ENCODE results near the gene DDX21.
A peak's percentile ranks its signal among the peaks of the same experiment; 100 is the strongest.
"Not testable (repeated sequence)": the region's sequence is repeated elsewhere in the genome, so short reads cannot be mapped to it uniquely, and the experiment has no call there.

The DDX21 gene

DNA sequence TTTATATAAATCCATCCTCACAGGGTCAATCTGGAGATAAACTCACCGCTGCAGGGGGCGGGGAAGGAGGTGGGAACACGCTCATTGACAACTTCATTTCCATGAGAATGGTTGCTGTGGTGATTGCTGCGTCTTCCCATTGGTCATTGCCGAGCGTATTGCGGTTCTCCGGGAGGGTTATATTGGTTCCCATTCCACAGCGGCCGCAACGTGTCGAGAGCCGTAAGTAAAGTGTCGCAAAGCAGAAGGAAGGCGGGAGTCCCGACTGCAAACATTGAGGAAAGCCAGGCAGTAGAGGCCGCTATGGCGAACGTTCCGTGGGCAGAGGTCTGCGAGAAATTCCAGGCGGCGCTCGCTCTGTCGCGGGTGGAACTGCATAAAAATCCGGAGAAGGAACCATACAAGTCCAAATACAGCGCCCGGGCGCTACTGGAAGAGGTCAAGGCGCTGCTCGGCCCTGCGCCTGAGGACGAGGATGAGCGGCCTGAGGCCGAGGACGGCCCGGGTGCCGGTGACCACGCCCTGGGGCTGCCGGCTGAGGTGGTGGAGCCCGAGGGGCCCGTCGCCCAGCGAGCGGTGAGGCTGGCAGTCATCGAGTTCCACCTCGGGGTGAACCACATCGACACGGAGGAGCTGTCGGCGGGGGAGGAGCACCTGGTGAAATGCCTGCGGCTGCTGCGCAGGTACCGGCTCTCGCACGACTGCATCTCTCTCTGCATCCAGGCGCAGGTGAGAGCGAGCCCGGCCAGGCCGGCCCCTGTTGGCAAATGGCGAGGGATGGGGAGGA is 32.8 kb downstream of the DDX21 start, which contains the start of gene KIFBP:
KIFBP (plus strand) TSS at position 274 of the 787 bp plus-strand sequence; CDS start at position 304, 30 bp downstream.
- peak; percentile 40 to 45 for DNase-seq (ENCODE audit: low read depth in 2 of 2)

DNA sequence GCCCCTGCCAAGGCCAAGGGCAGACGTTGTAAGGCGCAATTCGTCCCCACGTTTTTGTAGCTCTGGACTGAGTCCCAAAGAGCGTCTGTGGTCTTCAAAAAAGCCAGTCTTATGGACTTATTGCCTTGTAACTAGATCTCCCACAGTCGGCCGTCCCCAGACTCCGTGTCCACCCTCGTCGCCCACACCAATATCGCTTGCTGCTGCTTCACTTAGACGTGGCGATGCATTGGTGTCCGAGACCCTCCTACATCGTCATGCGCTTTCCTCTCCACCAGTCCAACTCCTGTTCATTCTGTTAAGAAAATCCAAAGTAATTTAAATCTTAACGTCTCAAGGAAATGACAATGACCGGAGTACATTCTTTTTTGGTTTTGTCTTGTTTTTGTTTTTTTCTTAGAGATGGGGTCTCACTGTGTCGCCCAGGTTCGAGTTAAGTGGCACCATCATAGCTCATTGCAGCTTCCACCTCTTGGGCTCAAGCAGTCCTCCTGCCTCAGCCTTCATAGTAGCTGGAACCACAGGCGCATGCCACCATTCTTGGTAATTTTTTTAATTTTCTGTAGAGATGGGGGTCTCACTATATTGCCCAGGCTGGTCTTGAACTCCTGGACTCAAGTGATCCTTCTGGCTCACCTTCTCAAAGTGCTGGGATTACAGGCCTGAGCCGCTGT is 33.5 kb downstream of the DDX21 start:
- no peak for DNase-seq (ENCODE audit: low read depth in 2 of 2)

DNA sequence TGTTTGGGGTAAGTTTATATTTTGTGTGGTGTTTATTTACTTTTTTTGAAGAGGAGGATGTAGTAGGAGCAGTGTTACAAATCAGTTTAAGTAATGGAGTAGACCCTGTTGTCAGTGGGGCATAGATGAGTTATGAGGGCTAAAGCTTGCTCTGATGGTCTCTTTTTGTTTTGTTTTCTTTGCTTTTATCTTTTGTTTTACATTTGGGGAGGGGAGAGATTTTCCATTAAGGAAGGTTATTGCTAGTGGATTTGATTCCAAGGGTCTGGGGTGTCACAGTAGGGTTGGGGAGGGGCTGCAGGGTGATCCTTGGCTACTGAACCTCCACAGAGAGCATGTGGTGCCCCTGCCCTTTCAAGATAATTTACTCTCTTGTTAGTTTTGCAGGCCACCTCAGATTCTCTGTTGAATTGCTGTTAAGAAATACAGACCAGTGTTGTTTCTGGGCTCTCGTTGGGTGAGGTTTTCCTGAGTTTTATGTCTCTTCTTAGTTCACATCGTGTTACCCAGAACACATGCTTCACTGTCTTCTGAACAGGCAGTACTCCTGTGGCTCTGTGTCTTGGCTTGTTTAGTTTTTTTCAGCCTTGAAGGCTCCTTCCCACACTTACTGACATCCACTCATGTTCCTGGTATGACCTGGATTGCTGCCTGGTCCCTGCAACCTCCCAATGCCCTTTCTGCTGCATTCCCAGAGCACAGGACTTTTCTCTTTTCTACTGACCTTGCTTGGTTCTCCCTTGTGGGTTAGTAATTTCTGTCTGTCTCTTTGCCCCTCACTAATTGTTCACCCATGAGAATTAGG is 36.9 kb downstream of the DDX21 start:
- DNase-seq (ENCODE audit: low read depth in 2 of 2) = no peak

DNA sequence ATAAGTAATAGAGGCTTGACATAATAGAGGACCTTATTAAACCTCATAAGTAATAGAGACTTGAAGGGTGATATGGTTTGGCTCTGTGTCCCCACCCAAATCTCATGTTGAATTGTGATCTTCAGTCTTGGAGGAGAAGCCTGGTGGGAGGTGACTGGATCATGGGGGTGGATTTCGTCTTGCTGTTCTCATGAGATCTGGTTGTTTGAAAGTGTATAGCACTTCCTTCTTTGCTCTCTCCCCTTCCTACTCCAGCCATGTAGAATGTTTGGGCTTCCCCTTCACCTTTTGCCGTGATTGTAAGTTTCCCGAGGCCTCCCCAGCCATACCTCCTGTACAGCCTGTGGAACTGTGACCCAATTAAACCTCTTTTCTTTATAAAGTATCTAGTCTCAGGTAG is 41.2 kb downstream of the DDX21 start:
- DNase-seq (ENCODE audit: low read depth in 2 of 2) = no peak

DNA sequence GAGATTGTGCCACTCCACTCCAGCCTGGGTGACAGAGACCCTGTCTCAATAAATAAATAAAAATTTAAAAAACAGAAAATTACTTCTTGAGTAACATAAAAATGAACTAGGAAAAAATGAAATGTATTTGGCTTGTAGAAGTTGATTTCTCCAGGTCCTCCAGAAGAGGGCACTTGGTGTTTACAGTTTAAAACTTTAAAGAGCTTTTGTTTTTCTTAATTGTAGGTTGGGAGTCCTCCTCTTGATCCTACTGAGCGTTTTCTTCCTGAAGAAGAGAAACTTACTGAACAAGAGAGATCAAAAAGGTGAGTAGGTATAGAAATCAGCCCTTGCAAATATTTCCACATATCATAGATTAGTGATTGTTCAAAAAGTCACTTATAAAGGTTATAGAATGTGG is 48.9 kb downstream of the DDX21 start:
- no peak for DNase-seq (ENCODE audit: low read depth in 2 of 2)

DNA sequence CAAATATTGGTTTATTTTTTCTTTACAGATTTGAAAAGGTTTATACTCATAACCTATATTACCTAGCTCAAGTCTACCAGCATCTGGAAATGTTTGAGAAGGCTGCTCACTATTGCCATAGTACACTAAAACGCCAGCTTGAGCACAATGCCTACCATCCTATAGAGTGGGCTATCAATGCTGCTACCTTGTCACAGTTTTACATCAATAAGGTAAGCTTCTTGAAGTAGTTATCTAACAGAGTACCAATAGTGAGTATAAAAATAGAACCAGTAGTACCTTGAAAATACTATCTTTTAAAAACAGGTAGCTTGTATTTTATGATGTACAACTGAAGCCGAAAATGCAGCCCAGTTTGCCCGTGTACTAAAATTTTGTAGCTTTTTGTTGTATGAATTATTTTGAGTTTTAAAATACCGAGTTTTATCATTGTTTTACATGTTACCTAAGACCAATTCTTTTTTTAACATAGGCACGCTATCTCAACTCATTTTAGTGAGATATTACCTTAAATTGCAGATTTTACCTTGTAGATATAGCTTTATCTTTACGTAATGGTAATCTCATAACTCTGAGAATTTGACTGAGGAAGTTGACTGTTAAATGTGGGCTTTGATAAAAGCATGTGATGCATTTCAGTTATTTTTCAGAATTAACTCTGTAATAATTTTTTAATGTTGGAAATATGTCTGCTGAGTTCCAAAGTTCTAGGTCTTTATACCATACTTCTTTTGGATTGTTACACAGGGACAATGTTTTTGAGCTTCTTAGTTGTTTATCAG is 49.9 kb downstream of the DDX21 start:
- DNase-seq (ENCODE audit: low read depth in 2 of 2) = no peak

DNA sequence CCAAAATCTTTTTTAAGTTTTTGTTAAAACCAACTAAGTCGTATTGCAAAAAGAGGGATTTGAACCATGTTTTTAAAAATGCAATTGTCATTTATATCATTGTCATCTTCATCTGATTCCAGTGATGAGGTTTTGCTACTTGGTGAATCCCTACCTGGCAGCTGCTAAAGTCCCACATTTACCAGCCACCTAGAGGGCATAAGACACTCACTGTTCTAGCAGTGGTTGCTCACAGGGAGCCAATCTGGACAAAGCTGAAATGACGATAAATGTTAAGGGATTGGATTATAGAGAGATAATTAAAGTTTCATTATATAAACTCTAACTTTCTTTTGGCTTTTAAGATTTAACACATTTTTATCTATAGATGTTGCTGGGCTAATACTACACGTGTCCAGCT is 51.3 kb downstream of the DDX21 start:
- DNase-seq (ENCODE audit: low read depth in 2 of 2) = no peak

DNA sequence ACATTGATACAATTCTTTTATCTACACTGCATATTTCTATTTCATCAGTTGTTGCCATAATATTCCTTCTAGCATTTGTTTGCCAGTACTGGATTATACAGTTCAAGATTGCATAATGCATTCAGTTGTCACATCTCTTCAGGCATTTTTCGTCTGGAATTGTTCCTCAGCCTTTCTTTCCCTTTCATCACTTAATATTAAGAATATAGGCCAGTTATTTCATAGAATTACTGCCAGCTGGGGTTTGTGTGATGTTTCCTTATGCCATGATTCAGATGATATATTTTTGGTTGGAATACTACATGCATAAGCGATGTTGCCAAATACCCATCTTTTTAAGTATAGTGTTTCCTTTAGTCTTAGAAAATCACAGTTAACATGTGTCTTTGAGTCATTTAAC is 53.4 kb downstream of the DDX21 start:
- DNase-seq (ENCODE audit: low read depth in 2 of 2) = no peak

DNA sequence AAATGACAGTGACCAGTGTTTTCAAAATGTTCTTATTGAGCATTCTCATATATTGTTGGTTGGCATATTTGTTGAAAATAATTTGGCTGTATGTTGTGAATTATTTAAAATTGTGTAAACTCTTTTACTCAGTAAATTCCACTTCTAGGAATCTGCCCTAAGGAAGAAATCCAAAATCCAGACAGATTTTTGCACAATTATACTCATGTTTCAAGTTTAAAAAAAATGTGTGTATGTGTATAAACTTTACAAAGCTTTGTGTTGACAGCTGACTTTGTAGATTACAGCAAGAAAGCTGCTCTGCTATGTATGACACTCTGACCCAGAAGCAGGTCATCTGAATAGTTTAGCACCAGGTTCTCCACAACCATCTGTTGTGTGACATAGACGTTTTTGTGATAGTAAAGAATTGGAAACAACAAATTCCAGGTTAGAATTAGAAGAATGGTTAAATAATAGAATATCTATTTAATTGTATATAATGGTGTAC is 54.2 kb downstream of the DDX21 start:
- DNase-seq (ENCODE audit: low read depth in 2 of 2) = no peak

DNA sequence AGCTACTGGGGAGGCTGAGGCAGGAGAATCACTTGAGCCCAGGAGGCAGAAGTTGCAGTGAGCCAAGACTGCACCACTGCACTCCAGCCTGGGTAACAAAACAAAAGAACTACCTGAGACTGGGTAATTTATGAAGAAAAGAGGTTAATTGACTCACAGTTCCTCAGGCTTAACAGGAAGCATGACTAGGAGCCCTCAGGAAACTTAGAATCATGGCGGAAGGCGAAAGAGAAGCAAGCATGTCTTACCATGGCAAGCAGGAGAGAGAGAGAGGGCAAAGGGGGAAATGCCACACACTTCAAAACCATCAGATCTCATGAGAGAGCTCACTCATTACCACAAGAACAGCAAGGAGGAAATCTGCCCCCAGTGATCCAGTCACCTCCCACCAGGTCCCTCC is 56.8 kb downstream of the DDX21 start:
- not testable (repeated sequence) for DNase-seq (ENCODE audit: low read depth in 2 of 2)

DNA sequence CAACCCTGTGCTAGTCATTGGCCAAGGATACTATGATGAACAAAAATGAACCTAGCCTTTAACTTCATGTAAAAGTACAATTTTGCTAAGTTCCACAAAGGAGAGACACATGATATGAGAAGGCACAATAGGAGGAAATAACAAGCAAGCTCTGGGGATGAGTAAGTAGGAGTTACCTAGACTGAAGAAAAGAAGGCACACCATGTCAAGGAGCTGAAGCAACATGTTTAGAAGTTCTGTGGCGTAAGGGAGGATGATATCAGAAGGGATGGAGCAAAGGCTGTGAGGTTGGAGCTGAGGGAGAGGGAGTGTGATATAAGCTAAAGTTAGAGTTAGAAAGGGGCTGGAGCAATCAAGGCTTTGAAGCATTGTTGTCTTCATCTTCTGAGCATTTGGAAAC is 58.2 kb downstream of the DDX21 start:
- DNase-seq (ENCODE audit: low read depth in 2 of 2) = no peak

DNA sequence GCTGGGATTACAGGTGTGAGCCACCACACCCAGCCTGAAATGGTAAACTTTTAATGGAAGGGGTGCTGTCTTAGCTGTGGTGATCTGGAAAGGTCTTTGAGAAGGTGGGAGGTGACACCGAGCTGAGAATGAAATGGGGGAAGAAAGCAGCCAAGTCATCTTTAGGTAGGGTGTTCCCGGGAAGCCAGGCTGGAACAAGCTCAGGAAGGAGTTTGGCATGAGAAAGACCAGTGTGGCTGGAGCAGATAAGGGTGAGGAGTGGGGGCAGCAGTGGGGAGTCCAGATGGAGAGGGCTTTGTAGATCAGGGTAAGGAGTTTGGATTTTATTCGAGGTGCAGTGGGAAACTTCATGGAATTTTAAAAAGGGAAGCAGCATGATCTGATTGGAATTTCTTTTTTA is 62.6 kb downstream of the DDX21 start:
- DNase-seq (ENCODE audit: low read depth in 2 of 2) = no peak

DNA sequence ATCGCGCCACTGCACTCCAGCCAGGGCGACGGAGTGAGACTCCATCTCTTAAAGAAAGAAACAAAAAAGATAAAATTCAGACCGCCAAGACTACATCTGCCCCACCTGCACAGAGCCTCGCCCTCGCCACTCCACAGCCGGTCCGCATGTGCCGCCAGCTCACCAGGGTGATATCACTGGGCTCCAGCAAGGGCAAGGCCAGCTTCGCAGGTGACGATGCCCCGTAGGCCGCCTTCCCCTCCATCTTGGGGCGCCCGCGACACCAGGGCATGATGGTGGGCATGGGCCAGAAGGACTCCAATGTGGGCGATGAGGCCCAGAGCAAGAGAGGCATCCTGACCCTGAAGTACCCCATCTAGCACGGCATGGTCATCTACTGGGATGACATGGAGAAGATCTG is 66.6 kb downstream of the DDX21 start:
- DNase-seq (ENCODE audit: low read depth in 2 of 2) = no peak

DNA sequence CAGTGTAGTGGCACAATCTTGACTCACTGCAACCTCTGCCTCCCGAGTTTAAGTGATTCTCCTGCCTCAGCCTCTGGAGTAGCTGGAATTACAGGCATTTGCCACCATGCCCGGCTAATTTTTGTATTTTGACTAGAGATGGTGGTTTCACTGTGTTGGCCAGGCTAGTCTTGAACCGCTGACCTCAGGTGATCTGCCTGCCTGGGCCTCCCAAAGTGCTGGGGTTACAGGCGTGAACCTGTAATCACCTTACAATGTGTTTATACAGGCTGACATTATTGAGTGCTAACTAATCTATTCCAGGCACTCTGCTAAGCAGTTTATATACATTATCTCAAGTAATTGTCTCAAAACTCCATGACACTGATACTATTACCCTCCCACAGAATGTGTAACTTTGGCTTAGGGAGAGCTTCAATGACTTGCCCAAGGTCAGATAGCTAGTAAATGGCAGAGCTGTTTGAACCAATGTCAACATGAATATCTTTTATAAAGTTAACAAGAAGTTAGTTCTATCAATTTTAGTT is 69.5 kb downstream of the DDX21 start:
- no peak for DNase-seq (ENCODE audit: low read depth in 2 of 2)

DNA sequence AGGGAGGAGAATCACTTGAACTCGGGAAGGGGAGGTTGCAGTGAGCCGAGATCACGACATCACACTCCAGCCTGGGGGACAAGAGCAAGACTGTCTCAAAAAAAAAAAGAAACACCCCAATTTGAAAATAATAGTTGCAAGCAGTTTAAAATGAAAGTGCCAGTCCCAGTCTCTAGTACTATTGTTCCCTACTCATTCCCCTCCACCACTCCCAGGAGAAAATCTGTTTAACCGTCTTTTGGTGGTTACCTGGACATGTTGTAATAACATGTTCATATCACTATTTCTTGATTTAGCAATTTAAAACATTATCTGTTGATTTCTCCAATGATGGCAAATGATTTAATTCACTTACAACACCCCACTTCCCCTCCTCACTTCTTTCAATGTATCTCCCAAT is 77.3 kb downstream of the DDX21 start:
- no peak for DNase-seq (ENCODE audit: low read depth in 2 of 2)

Data from stimulated activated CD4-positive, alpha-beta T cell treated with anti-CD3 and anti-CD28 coated beads, Interleukin-1b, Interleukin-23, amount 100 ng/mL, for 1 hour (primary cell).